Liver (tissue), 9 donors: Measurements from ENCODE around the gene TEX55. TPM values are rescaled to one million over a fixed set of nuclear protein-coding genes. Genes with fewer than 3 reads are reported as not detected.
A peak's percentile ranks its signal among the peaks of the same experiment; 100 is the strongest.

Source experiments
- DNase-seq: peaks from one replicate; pipeline ENCODE4 v3.0.0-alpha.2; 2017; ENCODE audit warnings: low spot score
- H3K27ac ChIP-seq, 2 donors: one replicate each; pipeline ENCODE4 v1.7.0; 2013; ENCODE audit warnings: inconsistent platforms in 2 of 2, low read length in 2 of 2, control low read depth in 1 of 2, low read depth in 1 of 2, mild to moderate bottlenecking in 1 of 2
- H3K27me3 ChIP-seq, 4 donors: one replicate each; pipeline versions ENCODE4 v1.6.1 to v1.7.0; 2013; ENCODE audit warnings: low read length in 3 of 4, inconsistent platforms in 1 of 4, mild to moderate bottlenecking in 1 of 4, moderate library complexity in 1 of 4; ENCODE audit not compliant: control insufficient read depth in 4 of 4, insufficient read depth in 4 of 4
- H3K36me3 ChIP-seq, 4 donors: one replicate each; pipeline versions ENCODE4 v1.6.1 to v1.7.0; 2013; ENCODE audit warnings: low read length in 3 of 4, mild to moderate bottlenecking in 3 of 4, low read depth in 1 of 4, moderate library complexity in 1 of 4; ENCODE audit not compliant: control insufficient read depth in 4 of 4, insufficient read depth in 3 of 4
- H3K4me1 ChIP-seq, 4 donors: one replicate each; pipeline versions ENCODE4 v1.6.1 to v1.7.0; 2013; ENCODE audit warnings: low read length in 3 of 4, mild to moderate bottlenecking in 3 of 4, moderate library complexity in 1 of 4; ENCODE audit not compliant: control insufficient read depth in 4 of 4, insufficient read depth in 4 of 4
- H3K4me3 ChIP-seq, 3 donors: one replicate each; pipeline versions ENCODE4 v1.6.1 to v1.7.0; 2013; ENCODE audit warnings: low read length in 3 of 3, control low read depth in 1 of 3, low read depth in 1 of 3, mild to moderate bottlenecking in 1 of 3
- H3K9ac ChIP-seq, 2 donors: one replicate each; pipeline ENCODE4 v1.7.0; 2013; ENCODE audit warnings: low read length in 2 of 2, mild to moderate bottlenecking in 2 of 2, moderate library complexity in 2 of 2, control low read depth in 1 of 2, low read depth in 1 of 2
- H3K9me3 ChIP-seq, 4 donors: one replicate each; pipeline versions ENCODE4 v1.6.1 to v1.7.0; 2013; ENCODE audit warnings: low read length in 3 of 4; ENCODE audit not compliant: control insufficient read depth in 4 of 4
- EGR1 ChIP-seq, 2 donors: IDR thresholded peaks; 2 replicates each; pipeline ENCODE4 v1.6.1; 2016 to 2018; ENCODE audit warnings: antibody characterized with exemption in 2 of 2, low read depth in 2 of 2
- FOXA1 ChIP-seq: IDR thresholded peaks from 2 replicates; pipeline ENCODE4 v1.6.1; 2016; ENCODE audit warnings: antibody characterized with exemption
- FOXA2 ChIP-seq: IDR thresholded peaks from 2 replicates; pipeline ENCODE4 v1.6.1; 2016; ENCODE audit warnings: antibody characterized with exemption
- GABPA ChIP-seq, 2 donors: IDR thresholded peaks in 1 of 2; conservative IDR thresholded peaks in 1 of 2; 2 replicates each; pipeline ENCODE4 v1.6.1; 2016; ENCODE audit warnings: antibody characterized with exemption in 2 of 2, mild to moderate bottlenecking in 1 of 2, moderate library complexity in 1 of 2
- HNF4A ChIP-seq, 2 donors: conservative IDR thresholded peaks; 2 replicates each; pipeline ENCODE4 v1.6.1; 2016; ENCODE audit warnings: antibody characterized with exemption in 2 of 2, mild to moderate bottlenecking in 2 of 2
- JUND ChIP-seq, 2 donors: IDR thresholded peaks; 2 replicates each; pipeline ENCODE4 v1.6.1; 2016; ENCODE audit warnings: antibody characterized with exemption in 2 of 2
- NR2F2 ChIP-seq: IDR thresholded peaks from 2 replicates; pipeline ENCODE4 v1.6.1; 2016; ENCODE audit warnings: antibody characterized with exemption
- RAD21 ChIP-seq, 2 donors: IDR thresholded peaks; 2 replicates each; pipeline ENCODE4 v1.6.1; 2016; ENCODE audit warnings: antibody characterized with exemption in 2 of 2, mild to moderate bottlenecking in 2 of 2
- RXRA ChIP-seq, 2 donors: IDR thresholded peaks; 2 replicates each; pipeline ENCODE4 v1.6.1; 2017 to 2018; ENCODE audit warnings: antibody characterized with exemption in 2 of 2, mild to moderate bottlenecking in 1 of 2
- SP1 ChIP-seq: IDR thresholded peaks from 2 replicates; pipeline ENCODE4 v1.6.1; 2018; ENCODE audit warnings: antibody characterized with exemption, mild to moderate bottlenecking
- TAF1 ChIP-seq: conservative IDR thresholded peaks from 2 replicates; pipeline ENCODE4 v1.6.1; 2016; ENCODE audit warnings: antibody characterized with exemption, mild to moderate bottlenecking
- YY1 ChIP-seq: IDR thresholded peaks from 2 replicates; pipeline ENCODE4 v1.6.1; 2016; ENCODE audit warnings: antibody characterized with exemption, mild to moderate bottlenecking
- WGBS: extraction: QIAGEN DNeasy Blood & Tissue Kit; methylation state at CpG from one replicate; pipeline ENCODE4 v1.1.7; 2013; 5-methylcytosine and 5-hydroxymethylcytosine counted together
- polyA plus RNA-seq, 2 donors: library from polyadenylated mRNA; stranded (reverse) in 1 of 2; unstranded in 1 of 2; fragments of 200-250 nt in 1 of 2; fragments of >200 nt in 1 of 2; fragmentation: Nextera tagmentation in 1 of 2; extraction: Ambion mirVana in 1 of 2; gene quantifications; one replicate each; pipeline versions ENCODE4 v1.2.1 to v1.2.3, GENCODE V29; 2013 to 2015
- total RNA-seq, 2 donors: library from RNA; depleted of rRNA; stranded (reverse); fragments of >200 nt; gene quantifications; one replicate each; pipeline ENCODE4 v1.2.3, GENCODE V29; 2014
- TF ChIP-seq, protein P1 (sequence below): fragments of 150-350 bp; IDR thresholded peaks from 2 replicates; pipeline ENCODE4 v1.5.1; 2017; ENCODE audit warnings: improper control_type of control experiment, low read depth, low read length; ENCODE audit not compliant: missing input control
- TF ChIP-seq, protein P2 (sequence below): IDR thresholded peaks from 2 replicates; pipeline ENCODE4 v1.6.1; 2016; ENCODE audit warnings: antibody characterized with exemption, mild to moderate bottlenecking
- TF ChIP-seq, protein P3 (sequence below): IDR thresholded peaks from 2 replicates; pipeline ENCODE4 v1.6.1; 2016; ENCODE audit warnings: antibody characterized with exemption
- TF ChIP-seq, protein P4 (sequence below): IDR thresholded peaks from 2 replicates; pipeline ENCODE4 v1.6.1; 2016; ENCODE audit warnings: antibody characterized with exemption
- donor health status: healthy.
- donor health status: healthy.
- donor health status: healthy.
- donor health status: healthy.
- donor health status: healthy.

Gene TEX55
- total RNA-seq (not detected), polyA plus RNA-seq (not detected)

DNA sequence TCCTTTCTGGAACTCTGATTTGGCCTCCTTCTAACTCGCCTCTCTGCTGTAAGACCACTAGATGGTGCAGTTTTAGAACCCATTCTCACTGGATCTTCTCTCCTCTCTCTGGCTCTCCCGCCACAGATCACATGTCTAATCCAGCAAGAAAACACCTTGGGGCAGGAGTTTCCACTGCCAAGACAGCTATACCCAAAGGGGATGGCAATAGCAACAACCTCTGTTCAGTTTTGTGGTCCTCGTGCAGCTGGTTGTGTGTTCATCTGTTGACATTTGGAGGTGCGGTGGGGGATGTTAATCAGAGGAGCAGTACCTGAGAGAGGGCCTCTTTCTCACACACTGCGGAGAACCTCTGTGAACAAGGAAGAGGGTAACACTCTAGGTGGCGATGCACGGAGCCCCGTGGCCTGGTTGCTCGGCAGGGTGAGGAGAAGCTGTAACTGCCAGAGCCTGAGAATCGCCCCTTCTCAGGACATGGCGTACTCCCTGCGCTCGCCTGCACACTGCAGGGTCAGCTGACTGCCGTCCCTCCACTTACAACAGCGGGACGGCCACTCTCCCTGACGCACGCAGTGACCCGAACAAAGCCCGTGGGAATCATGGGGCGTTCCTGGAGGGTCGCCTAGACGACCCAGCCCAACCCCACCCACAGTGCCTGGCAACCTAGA is at the start of gene TEX55:
Gene TEX55 (plus strand): TSS at position 666 of the 668 bp plus-strand sequence. CDS start 25 bp downstream, outside the sequence.
- TF ChIP-seq, protein P1, sequence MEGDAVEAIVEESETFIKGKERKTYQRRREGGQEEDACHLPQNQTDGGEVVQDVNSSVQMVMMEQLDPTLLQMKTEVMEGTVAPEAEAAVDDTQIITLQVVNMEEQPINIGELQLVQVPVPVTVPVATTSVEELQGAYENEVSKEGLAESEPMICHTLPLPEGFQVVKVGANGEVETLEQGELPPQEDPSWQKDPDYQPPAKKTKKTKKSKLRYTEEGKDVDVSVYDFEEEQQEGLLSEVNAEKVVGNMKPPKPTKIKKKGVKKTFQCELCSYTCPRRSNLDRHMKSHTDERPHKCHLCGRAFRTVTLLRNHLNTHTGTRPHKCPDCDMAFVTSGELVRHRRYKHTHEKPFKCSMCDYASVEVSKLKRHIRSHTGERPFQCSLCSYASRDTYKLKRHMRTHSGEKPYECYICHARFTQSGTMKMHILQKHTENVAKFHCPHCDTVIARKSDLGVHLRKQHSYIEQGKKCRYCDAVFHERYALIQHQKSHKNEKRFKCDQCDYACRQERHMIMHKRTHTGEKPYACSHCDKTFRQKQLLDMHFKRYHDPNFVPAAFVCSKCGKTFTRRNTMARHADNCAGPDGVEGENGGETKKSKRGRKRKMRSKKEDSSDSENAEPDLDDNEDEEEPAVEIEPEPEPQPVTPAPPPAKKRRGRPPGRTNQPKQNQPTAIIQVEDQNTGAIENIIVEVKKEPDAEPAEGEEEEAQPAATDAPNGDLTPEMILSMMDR, result peak; percentile 57
- TF ChIP-seq, protein P2, sequence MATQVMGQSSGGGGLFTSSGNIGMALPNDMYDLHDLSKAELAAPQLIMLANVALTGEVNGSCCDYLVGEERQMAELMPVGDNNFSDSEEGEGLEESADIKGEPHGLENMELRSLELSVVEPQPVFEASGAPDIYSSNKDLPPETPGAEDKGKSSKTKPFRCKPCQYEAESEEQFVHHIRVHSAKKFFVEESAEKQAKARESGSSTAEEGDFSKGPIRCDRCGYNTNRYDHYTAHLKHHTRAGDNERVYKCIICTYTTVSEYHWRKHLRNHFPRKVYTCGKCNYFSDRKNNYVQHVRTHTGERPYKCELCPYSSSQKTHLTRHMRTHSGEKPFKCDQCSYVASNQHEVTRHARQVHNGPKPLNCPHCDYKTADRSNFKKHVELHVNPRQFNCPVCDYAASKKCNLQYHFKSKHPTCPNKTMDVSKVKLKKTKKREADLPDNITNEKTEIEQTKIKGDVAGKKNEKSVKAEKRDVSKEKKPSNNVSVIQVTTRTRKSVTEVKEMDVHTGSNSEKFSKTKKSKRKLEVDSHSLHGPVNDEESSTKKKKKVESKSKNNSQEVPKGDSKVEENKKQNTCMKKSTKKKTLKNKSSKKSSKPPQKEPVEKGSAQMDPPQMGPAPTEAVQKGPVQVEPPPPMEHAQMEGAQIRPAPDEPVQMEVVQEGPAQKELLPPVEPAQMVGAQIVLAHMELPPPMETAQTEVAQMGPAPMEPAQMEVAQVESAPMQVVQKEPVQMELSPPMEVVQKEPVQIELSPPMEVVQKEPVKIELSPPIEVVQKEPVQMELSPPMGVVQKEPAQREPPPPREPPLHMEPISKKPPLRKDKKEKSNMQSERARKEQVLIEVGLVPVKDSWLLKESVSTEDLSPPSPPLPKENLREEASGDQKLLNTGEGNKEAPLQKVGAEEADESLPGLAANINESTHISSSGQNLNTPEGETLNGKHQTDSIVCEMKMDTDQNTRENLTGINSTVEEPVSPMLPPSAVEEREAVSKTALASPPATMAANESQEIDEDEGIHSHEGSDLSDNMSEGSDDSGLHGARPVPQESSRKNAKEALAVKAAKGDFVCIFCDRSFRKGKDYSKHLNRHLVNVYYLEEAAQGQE, result no peak
- TF ChIP-seq SP1, result no peak
- peak; percentile 74 to 81 for TF ChIP-seq RAD21 (IDR thresholded peaks at IDR 0.05)
- no peak for DNase-seq
- Histone ChIP-seq H3K9ac (no peak within 1 kb of the TSS), H3K4me1 (no peaks in the 10 kb centered on the region), H3K4me3 (no peak within 1 kb of the TSS), H3K36me3 (no peaks in the 10 kb centered on the region), H3K27ac (no peak within 1 kb of the TSS), H3K9me3 (no peaks in the 10 kb centered on the region), H3K27me3 (no peaks in the 10 kb centered on the region)
- 85% methylated on average over 23 of the region's 23 CpGs for WGBS

DNA sequence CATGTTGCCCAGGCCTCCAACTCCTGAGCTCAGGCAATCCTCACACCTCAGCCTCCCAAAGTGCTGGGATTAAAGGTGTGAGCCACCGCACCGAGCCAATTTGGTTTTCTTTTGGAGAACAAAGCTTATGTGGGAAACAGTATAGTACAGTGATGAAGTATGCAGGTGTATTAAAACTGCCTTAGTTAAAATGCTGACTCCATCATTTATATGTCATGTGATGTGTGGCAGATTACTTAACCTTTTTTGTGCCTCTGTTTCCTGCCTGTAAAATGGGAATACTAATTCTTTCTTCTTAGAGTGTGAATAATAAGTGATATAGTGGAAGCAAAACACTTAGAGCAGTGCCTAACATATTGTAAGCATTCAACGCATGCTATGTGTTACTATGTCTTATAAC is 48.0 kb upstream of the TEX55 start:
- WGBS, result 94% methylated on average over 3 of the region's 3 CpGs
- Histone ChIP-seq H3K27me3 (no peaks in the 10 kb centered on the region), H3K4me3 (no peak overlapping the region), H3K9ac (no peak overlapping the region), H3K4me1 (no peaks in the 10 kb centered on the region), H3K9me3 (no peaks in the 10 kb centered on the region), H3K36me3 (no peaks in the 10 kb centered on the region), H3K27ac (no peak overlapping the region)
- TF ChIP-seq, protein P2, result no peak
- TF ChIP-seq FOXA1 (no peak), RAD21 (IDR thresholded peaks at IDR 0.05) (no peak), YY1 (no peak), HNF4A (conservative IDR thresholded peaks at IDR 0.05) (no peak), TAF1 (no peak), NR2F2 (no peak), GABPA (IDR thresholded peaks at IDR 0.05 in 1 of 2, conservative IDR thresholded peaks at IDR 0.05 in 1 of 2) (no peak), JUND (IDR thresholded peaks at IDR 0.05) (no peak), SP1 (no peak), RXRA (IDR thresholded peaks at IDR 0.05) (no peak), FOXA2 (no peak), EGR1 (IDR thresholded peaks at IDR 0.05; ENCODE audit: low read depth in 2 of 2) (no peak)
- TF ChIP-seq, protein P1, result no peak
- TF ChIP-seq, protein P3, sequence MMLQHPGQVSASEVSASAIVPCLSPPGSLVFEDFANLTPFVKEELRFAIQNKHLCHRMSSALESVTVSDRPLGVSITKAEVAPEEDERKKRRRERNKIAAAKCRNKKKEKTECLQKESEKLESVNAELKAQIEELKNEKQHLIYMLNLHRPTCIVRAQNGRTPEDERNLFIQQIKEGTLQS, result no peak
- TF ChIP-seq, protein P4, sequence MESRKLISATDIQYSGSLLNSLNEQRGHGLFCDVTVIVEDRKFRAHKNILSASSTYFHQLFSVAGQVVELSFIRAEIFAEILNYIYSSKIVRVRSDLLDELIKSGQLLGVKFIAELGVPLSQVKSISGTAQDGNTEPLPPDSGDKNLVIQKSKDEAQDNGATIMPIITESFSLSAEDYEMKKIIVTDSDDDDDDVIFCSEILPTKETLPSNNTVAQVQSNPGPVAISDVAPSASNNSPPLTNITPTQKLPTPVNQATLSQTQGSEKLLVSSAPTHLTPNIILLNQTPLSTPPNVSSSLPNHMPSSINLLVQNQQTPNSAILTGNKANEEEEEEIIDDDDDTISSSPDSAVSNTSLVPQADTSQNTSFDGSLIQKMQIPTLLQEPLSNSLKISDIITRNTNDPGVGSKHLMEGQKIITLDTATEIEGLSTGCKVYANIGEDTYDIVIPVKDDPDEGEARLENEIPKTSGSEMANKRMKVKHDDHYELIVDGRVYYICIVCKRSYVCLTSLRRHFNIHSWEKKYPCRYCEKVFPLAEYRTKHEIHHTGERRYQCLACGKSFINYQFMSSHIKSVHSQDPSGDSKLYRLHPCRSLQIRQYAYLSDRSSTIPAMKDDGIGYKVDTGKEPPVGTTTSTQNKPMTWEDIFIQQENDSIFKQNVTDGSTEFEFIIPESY, result no peak
- DNase-seq, result no peak
